Pancreas (tissue), 10 donors: ENCODE measurements around the gene FRMD4A. TPM values are rescaled to one million over a fixed set of nuclear protein-coding genes. Genes with fewer than 3 reads are reported as not detected.

Experiments used
- ATAC-seq, 4 donors: fragments of 200-7000 bp; cut with Tn5 transposase; one replicate each; pipeline versions ENCODE4 v1.8.0 to v1.9.1; 2020; ENCODE audit warnings: mild to moderate bottlenecking in 4 of 4, moderate library complexity in 4 of 4
- DNase-seq, 6 donors: peaks; one replicate each; pipeline ENCODE4 v3.0.0-alpha.2; 2020
- FAIRE-seq: peaks from 2 replicates; lab custom pipeline; 2012; peaks lifted over from hg19 to GRCh38; lab: Jason Lieb, UNC
- H3K27ac ChIP-seq, 4 donors: fragments of 200-600 bp; sonication (generic); 1 replicate in 3 of 4; 2 replicates in 1 of 4; pipeline versions ENCODE4 v1.5.0 to v1.8.0; 2020
- H3K27me3 ChIP-seq, 4 donors: fragments of 200-600 bp; one replicate each; pipeline ENCODE4 v1.8.0; 2021
- H3K36me3 ChIP-seq, 3 donors: fragments of 200-600 bp; sonication (generic) in 1 of 3; one replicate each; pipeline versions ENCODE4 v1.5.0 to v1.8.0; 2020 to 2021
- H3K4me1 ChIP-seq, 3 donors: fragments of 200-600 bp; one replicate each; pipeline ENCODE4 v1.8.0; 2021
- H3K4me3 ChIP-seq, 4 donors: fragments of 200-600 bp; sonication (generic) in 2 of 4; one replicate each; pipeline versions ENCODE4 v1.5.0 to v1.8.0; 2020 to 2021
- H3K9me3 ChIP-seq, 4 donors: fragments of 200-600 bp; one replicate each; pipeline ENCODE4 v1.8.0; 2021
- CTCF ChIP-seq, 4 donors: fragments of 200-600 bp; sonication (generic) in 3 of 4; IDR thresholded peaks; one replicate each; pipeline versions ENCODE4 v1.5.0 to v1.8.0; 2021; ENCODE audit warnings: antibody characterized with exemption in 4 of 4
- WGBS, 2 donors: extraction: QIAGEN DNeasy Blood & Tissue Kit; methylation state at CpG; one replicate each; pipeline ENCODE4 v1.1.7; 2013; 5-methylcytosine and 5-hydroxymethylcytosine counted together
- intact Hi-C, 3 donors: fragments of 100-400 bp; cut with DNase I; formaldehyde crosslinking; loops; one replicate each; pipeline versions ENCODE4 v1.11.1 to v1.14.2; 2022
- polyA plus RNA-seq, 2 donors: library from polyadenylated mRNA; stranded (reverse); fragments of 200-250 nt; gene quantifications; one replicate each; pipeline ENCODE4 v1.2.3, GENCODE V29; 2013
- total RNA-seq, 6 donors: library from RNA; stranded (reverse); fragmentation: NEBNext Ultra II Directional in 4 of 6; extraction: Animal tissue kit (Norgen Biotek cat#: 25700) in 4 of 6; gene quantifications; one replicate each; pipeline versions ENCODE4 v1.2.1 to v1.2.4, GENCODE V29; 2021 to 2023
- donor health status: healthy with polysubstance abuse.
- donor health status: DM: no; HTN: no; CAD: no; lungs with moderate emphysema.
- donor health status: DM: no; HTN: no; CAD: no.
- donor health status: control.
- donor health status: control.
- donor health status: Bipolar disorder and iron deficiency.
- donor health status: DM: yes; HTN: yes; CAD: no.
- donor health status: DM: no; HTN: no; CAD: no.
- donor health status: DM: no; HTN: no; CAD: no.
- donor health status: DM: yes; HTN: yes; CAD: no.

Gene FRMD4A
- total and polyA plus RNA-seq, 8 donors: 13.5 to 27.5 (median 18.7) TPM

- Histone ChIP-seq H3K4me1 (no peaks in the 10 kb centered on the region), H3K9me3 (no peaks in the 10 kb centered on the region), H3K27me3 (no peaks in the 10 kb centered on the region), H3K36me3 (no peaks in the 10 kb centered on the region), H3K27ac (no peak overlapping the region), H3K4me3 (no peak overlapping the region)
- no peak for TF ChIP-seq CTCF (IDR thresholded peaks at IDR 0.05)
- intact Hi-C loops: no loop called here
- 96 to 100% methylated on average over 1 of the region's 1 CpG for WGBS, 2 donors
- ATAC-seq (peak in 3 of 4 donors; percentile 30 to 68 (median 52)), DNase-seq (peak in 3 of 6 donors; percentile 27 to 39 (median 33)), FAIRE-seq (no peak)
Observed at GRCh38 chr10:14366760-14367159, 36.0 kb upstream of the FRMD4A start.

- Histone ChIP-seq H3K36me3 (no peaks in the 10 kb centered on the region), H3K9me3 (no peaks in the 10 kb centered on the region), H3K4me3 (no peak overlapping the region), H3K27me3 (no peaks in the 10 kb centered on the region), H3K4me1 (no peaks in the 10 kb centered on the region), H3K27ac (no peak overlapping the region)
- FAIRE-seq (no peak), ATAC-seq (no peak), DNase-seq (no peak)
- no peak for TF ChIP-seq CTCF (IDR thresholded peaks at IDR 0.05)
- intact Hi-C loops: no loop called here
- WGBS, 2 donors: 52 to 53% methylated on average over 6 of the region's 6 CpGs
Observed at GRCh38 chr10:14365266-14365665, 34.5 kb upstream of the FRMD4A start.

- Histone ChIP-seq H3K4me1 (no peaks in the 10 kb centered on the region), H3K27me3 (no peaks in the 10 kb centered on the region), H3K4me3 (no peak overlapping the region), H3K36me3 (no peaks in the 10 kb centered on the region), H3K9me3 (no peaks in the 10 kb centered on the region), H3K27ac (no peak overlapping the region)
- DNase-seq: no peak
- no peak for TF ChIP-seq CTCF (IDR thresholded peaks at IDR 0.05)
- ATAC-seq: no peak
- no peak for FAIRE-seq
- intact Hi-C loops: no loop called here
Observed at GRCh38 chr10:14362104-14362503, 31.4 kb upstream of the FRMD4A start.

GRCh38 chr10:14360961-14361360 lies 30.2 kb upstream of the FRMD4A start:
- intact Hi-C loops: no loop called here
- Histone ChIP-seq H3K27me3 (no peaks in the 10 kb centered on the region), H3K4me3 (no peak overlapping the region), H3K36me3 (no peaks in the 10 kb centered on the region), H3K27ac (no peak overlapping the region), H3K9me3 (no peaks in the 10 kb centered on the region), H3K4me1 (no peaks in the 10 kb centered on the region)
- ATAC-seq (no peak), FAIRE-seq (no peak), DNase-seq (no peak)
- no peak for TF ChIP-seq CTCF (IDR thresholded peaks at IDR 0.05)
- 89 to 93% methylated on average over 1 of the region's 1 CpG for WGBS, 2 donors

GRCh38 chr10:14360515-14360914 lies 29.8 kb upstream of the FRMD4A start:
- no peaks in the 10 kb centered on the region for H3K36me3 ChIP-seq
- H3K4me3 ChIP-seq: no peak overlapping the region
- DNase-seq (no peak), FAIRE-seq (no peak), ATAC-seq (no peak)
- H3K4me1 ChIP-seq: no peaks in the 10 kb centered on the region
- no peak for TF ChIP-seq CTCF (IDR thresholded peaks at IDR 0.05)
- H3K9me3 ChIP-seq: no peaks in the 10 kb centered on the region
- 60 to 66% methylated on average over 4 of the region's 4 CpGs for WGBS, 2 donors
- no peak overlapping the region for H3K27ac ChIP-seq
- H3K27me3 ChIP-seq: no peaks in the 10 kb centered on the region
- intact Hi-C loops: no loop called here
